HepG2 (cell line): ENCODE measurements around the gene VEPH1. TPM values are rescaled to one million over a fixed set of nuclear protein-coding genes. Genes with fewer than 3 reads are reported as not detected.

ENCODE experiments used
- ATAC-seq: fragments of 200-7000 bp; cut with Tn5 transposase; 3 replicates; pipeline ENCODE4 v1.9.1; 2020; ENCODE audit warnings: mild to moderate bottlenecking, moderate library complexity
- BruUV-seq: library from RNA; stranded (reverse); fragments of 400-500 nt; replicated peaks from 2 replicates; lab custom pipeline; 2021; lab: Mats Ljungman, UMichigan
- CTCF ChIA-PET: fragments of 300-600 bp; formaldehyde crosslinking; extraction: SDS; loops from one replicate; lab custom pipeline; 2021; ENCODE audit warnings: low total read pairs, inconsistent platforms, low intra/inter-chr PET ratio; lab: Yijun Ruan, JAX
- POLR2A ChIA-PET: fragments of 350-600 bp; sonication (Branson Sonifier 250); formaldehyde crosslinking; loops from one replicate; lab custom pipeline; 2020; ENCODE audit warnings: antibody characterized with exemption, inconsistent platforms; lab: Yijun Ruan, JAX
- DNase-seq: peaks from one replicate; pipeline ENCODE4 v3.0.0-alpha.2; 2015; ENCODE audit warnings: low spot score
- FAIRE-seq: peaks from 3 replicates; lab custom pipeline; 2011; peaks lifted over from hg19 to GRCh38; lab: Jason Lieb, UNC
- H2AFZ ChIP-seq: one replicate; pipeline ENCODE4 v1.6.1; 2011; ENCODE audit warnings: low read length, inconsistent platforms
- H3K27ac ChIP-seq: fragments of 300-600 bp; 3 replicates; pipeline ENCODE4 v1.8.0; 2011; ENCODE audit warnings: mixed run types, mild to moderate bottlenecking, mixed read lengths, low read length, inconsistent platforms; ENCODE audit not compliant: insufficient read depth; ENCODE audit errors: extremely low read length
- H3K27me3 ChIP-seq, 2 experiments: fragments of 200-600 bp in 1 of 2; 2 replicates in 1 of 2; 3 replicates in 1 of 2; pipeline versions ENCODE4 v1.6.0 to v1.8.0; 2011; ENCODE audit warnings: low read length in 2 of 2, mild to moderate bottlenecking in 2 of 2, moderate library complexity in 2 of 2, inconsistent platforms in 1 of 2; ENCODE audit not compliant: insufficient read depth in 2 of 2, control insufficient read depth in 1 of 2
- H3K36me3 ChIP-seq, 2 experiments: fragments of 200-600 bp in 1 of 2; replicated peaks in 1 of 2; 2 replicates in 1 of 2; 3 replicates in 1 of 2; pipeline versions ENCODE4 v1.5.1 to v1.8.0; 2011; ENCODE audit warnings: low read length in 2 of 2, inconsistent platforms in 1 of 2; ENCODE audit not compliant: insufficient read depth in 2 of 2, control insufficient read depth in 1 of 2
- H3K4me1 ChIP-seq: 2 replicates; pipeline ENCODE4 v1.5.1; 2012; ENCODE audit warnings: low read length, inconsistent platforms; ENCODE audit not compliant: insufficient read depth
- H3K4me2 ChIP-seq: 2 replicates; pipeline ENCODE4 v1.6.0; 2011; ENCODE audit warnings: low read depth, low read length, inconsistent platforms
- H3K4me3 ChIP-seq, 3 experiments: fragments of 200-600 bp in 1 of 3; sonication (generic), shearing (Covaris generic) in 1 of 3; replicated peaks in 1 of 3; 2 replicates each; pipeline ENCODE4 v1.5.1; 2011 to 2016; ENCODE audit warnings: low read length in 3 of 3, inconsistent platforms in 2 of 3, low read depth in 2 of 3, mild to moderate bottlenecking in 2 of 3, control low read depth in 1 of 3, mixed read lengths in 1 of 3; ENCODE audit not compliant: insufficient read depth in 1 of 3
- H3K79me2 ChIP-seq: one replicate; pipeline ENCODE4 v1.6.1; 2011; ENCODE audit warnings: low read length, inconsistent platforms; ENCODE audit not compliant: insufficient read depth
- H3K9ac ChIP-seq: 2 replicates; pipeline ENCODE4 v1.6.0; 2011; ENCODE audit warnings: mild to moderate bottlenecking, low read depth, low read length, inconsistent platforms; ENCODE audit not compliant: insufficient read depth
- H3K9me3 ChIP-seq: 2 replicates; pipeline ENCODE4 v1.5.1; 2012; ENCODE audit warnings: mild to moderate bottlenecking, low read length
- H4K20me1 ChIP-seq: 2 replicates; pipeline ENCODE4 v1.6.0; 2011; ENCODE audit warnings: inconsistent platforms, mild to moderate bottlenecking, low read length, moderate library complexity; ENCODE audit not compliant: insufficient read depth
- GABPB1 ChIP-seq: IDR thresholded peaks from 2 replicates; pipeline ENCODE4 v1.6.1; 2016; ENCODE audit warnings: mild to moderate bottlenecking, missing genetic modification reagents, moderate library complexity, missing compliant biosample characterization
- HOXA9 ChIP-seq: sonication (generic); formaldehyde crosslinking; IDR thresholded peaks from 2 replicates; pipeline ENCODE4 v1.8.1; 2022; ENCODE audit warnings: missing genetic modification reagents, mild to moderate bottlenecking, moderate library complexity, borderline replicate concordance
- IKZF1 ChIP-seq: fragments of 450-650 bp; IDR thresholded peaks from 2 replicates; pipeline ENCODE4 v1.7.1; 2016
- NFKB2 ChIP-seq: sonication (generic); formaldehyde crosslinking; IDR thresholded peaks from 2 replicates; pipeline ENCODE4 v1.4.0; 2020; ENCODE audit warnings: missing genetic modification reagents, borderline replicate concordance
- PHF8 ChIP-seq: sonication (generic); formaldehyde crosslinking; IDR thresholded peaks from 2 replicates; pipeline ENCODE4 v1.5.0; 2020; ENCODE audit warnings: missing genetic modification reagents
- RAD51 ChIP-seq: fragments of 450-650 bp; IDR thresholded peaks from 2 replicates; pipeline ENCODE4 v1.6.1; 2016; ENCODE audit warnings: borderline replicate concordance
- SAFB2 ChIP-seq: sonication (generic); formaldehyde crosslinking; IDR thresholded peaks from 2 replicates; pipeline ENCODE4 v1.5.1; 2020; ENCODE audit warnings: missing genetic modification reagents, low read depth, mild to moderate bottlenecking, borderline replicate concordance
- SUZ12 ChIP-seq: fragments of 150-350 bp; IDR thresholded peaks from 2 replicates; pipeline ENCODE4 v1.6.1; 2014; ENCODE audit warnings: low read depth, low read length
- ZFP82 ChIP-seq: sonication (generic); formaldehyde crosslinking; IDR thresholded peaks from 2 replicates; pipeline ENCODE4 v1.5.1; 2020; ENCODE audit warnings: mild to moderate bottlenecking, missing genetic modification reagents, borderline replicate concordance
- ZNF124 ChIP-seq: sonication (generic); formaldehyde crosslinking; IDR thresholded peaks from 2 replicates; pipeline ENCODE4 v1.4.0; 2020; ENCODE audit warnings: missing genetic modification reagents
- ZNF143 ChIP-seq: sonication (generic); formaldehyde crosslinking; IDR thresholded peaks from 2 replicates; pipeline ENCODE4 v1.4.0; 2020; ENCODE audit warnings: missing genetic modification reagents
- ZNF230 ChIP-seq: sonication (generic); formaldehyde crosslinking; IDR thresholded peaks from 2 replicates; pipeline ENCODE4 v1.4.0; 2020; ENCODE audit warnings: mild to moderate bottlenecking, missing genetic modification reagents
- ZNF570 ChIP-seq: sonication (generic); formaldehyde crosslinking; IDR thresholded peaks from 2 replicates; pipeline ENCODE4 v1.4.0; 2020; ENCODE audit warnings: mild to moderate bottlenecking, missing genetic modification reagents, borderline replicate concordance
- ZNF724P ChIP-seq: sonication (generic); formaldehyde crosslinking; IDR thresholded peaks from 2 replicates; pipeline ENCODE4 v1.8.0; 2022; ENCODE audit warnings: missing genetic modification reagents, borderline replicate concordance
- WGBS: methylation state at CpG from one replicate; pipeline ENCODE4 v1.1.6; 2017; ENCODE audit warnings: low lambda C conversion rate; 5-methylcytosine and 5-hydroxymethylcytosine counted together
- in situ Hi-C: cut with HindIII; loops from 2 replicates; pipeline ENCODE4 v1.10.0; 2017; ENCODE audit warnings: low pct_unique_long_range_greater_than_20kb; ENCODE audit not compliant: extremely low pct_ligation_motif_present
- intact Hi-C: fragments of 100-400 bp; cut with micrococcal nuclease; formaldehyde crosslinking; loops from one replicate; pipeline ENCODE4 v1.10.0; 2022; ENCODE audit not compliant: unreplicated experiment
- polyA plus RNA-seq, 8 experiments: library from polyadenylated mRNA; depleted of rRNA in 3 of 8; stranded (reverse) in 7 of 8; unstranded in 1 of 8; fragments of >200 nt; fragmentation: Illumina TruSeq in 4 of 8; extraction: Trizol in 4 of 8; gene quantifications; 2 replicates each; pipeline versions ENCODE4 v1.2.1 to v1.2.3, GENCODE V29; 2011 to 2016; ENCODE audit warnings: low read depth in 4 of 8, missing spikeins in 1 of 8, mixed read lengths in 1 of 8; ENCODE audit not compliant: insufficient read depth in 1 of 8
- total RNA-seq, 5 experiments: library from RNA; depleted of rRNA; stranded (reverse); fragments of >200 nt; fragmentation: Illumina TruSeq; extraction: Trizol; gene quantifications; 2 replicates each; pipeline ENCODE4 v1.2.3, GENCODE V29; 2016; ENCODE audit warnings: low read depth in 1 of 5
- TF ChIP-seq, protein P1 (sequence below): IDR thresholded peaks from 2 replicates; pipeline ENCODE4 v1.6.1; 2016; ENCODE audit warnings: low read depth, borderline replicate concordance
- TF ChIP-seq, protein P2 (sequence below): sonication (generic); formaldehyde crosslinking; conservative IDR thresholded peaks from 2 replicates; pipeline ENCODE4 v1.8.0; 2022; ENCODE audit warnings: missing genetic modification reagents
- TF ChIP-seq, protein P3 (sequence below): sonication (generic); formaldehyde crosslinking; IDR thresholded peaks from 2 replicates; pipeline ENCODE4 v1.8.1; 2023; ENCODE audit warnings: mild to moderate bottlenecking, missing genetic modification reagents

VEPH1 gene
- total and polyA plus RNA-seq, 2 of the 13 experiments (the other 11 are each of a cell fraction or from before 2014, with no cell fraction given) = not detected

DNA sequence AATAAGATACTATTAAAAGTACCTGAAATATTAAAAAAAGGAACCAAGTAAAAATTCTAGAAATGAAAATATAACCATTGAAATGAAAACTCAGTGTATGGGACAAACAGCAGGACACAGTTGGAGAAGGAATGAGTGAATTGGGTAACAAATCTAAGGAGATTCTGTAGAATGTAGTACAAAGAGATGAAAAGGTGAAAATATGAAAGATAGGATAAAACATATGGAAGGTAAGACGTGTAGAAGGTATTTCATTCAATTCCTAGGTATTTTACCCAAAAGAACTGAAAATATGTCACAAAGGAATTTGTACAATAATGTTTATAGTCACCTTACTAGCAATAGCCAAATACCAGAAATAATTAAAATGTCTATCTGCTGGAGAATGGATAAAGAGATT, 260.4 kb downstream of the VEPH1 start:
- no peaks in the 10 kb centered on the region for H3K9me3 ChIP-seq
- H2AFZ ChIP-seq = no peak overlapping the region
- H3K9ac ChIP-seq = no peak overlapping the region
- in situ Hi-C loops (loop anchor here (5.0 kb wide), 1 partner anchor 81 kb away; the partner anchor contains the start of gene CCNL1), intact Hi-C loops (no loop called here)
- FAIRE-seq = no peak
- CTCF ChIA-PET = no interaction called here
- POLR2A ChIA-PET = no interaction called here
- H3K4me1 ChIP-seq = no peaks in the 10 kb centered on the region
- TF ChIP-seq, protein P1, sequence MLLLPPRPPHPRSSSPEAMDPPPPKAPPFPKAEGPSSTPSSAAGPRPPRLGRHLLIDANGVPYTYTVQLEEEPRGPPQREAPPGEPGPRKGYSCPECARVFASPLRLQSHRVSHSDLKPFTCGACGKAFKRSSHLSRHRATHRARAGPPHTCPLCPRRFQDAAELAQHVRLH (CRISPR knock-in tag) = no peak
- TF ChIP-seq, protein P2, sequence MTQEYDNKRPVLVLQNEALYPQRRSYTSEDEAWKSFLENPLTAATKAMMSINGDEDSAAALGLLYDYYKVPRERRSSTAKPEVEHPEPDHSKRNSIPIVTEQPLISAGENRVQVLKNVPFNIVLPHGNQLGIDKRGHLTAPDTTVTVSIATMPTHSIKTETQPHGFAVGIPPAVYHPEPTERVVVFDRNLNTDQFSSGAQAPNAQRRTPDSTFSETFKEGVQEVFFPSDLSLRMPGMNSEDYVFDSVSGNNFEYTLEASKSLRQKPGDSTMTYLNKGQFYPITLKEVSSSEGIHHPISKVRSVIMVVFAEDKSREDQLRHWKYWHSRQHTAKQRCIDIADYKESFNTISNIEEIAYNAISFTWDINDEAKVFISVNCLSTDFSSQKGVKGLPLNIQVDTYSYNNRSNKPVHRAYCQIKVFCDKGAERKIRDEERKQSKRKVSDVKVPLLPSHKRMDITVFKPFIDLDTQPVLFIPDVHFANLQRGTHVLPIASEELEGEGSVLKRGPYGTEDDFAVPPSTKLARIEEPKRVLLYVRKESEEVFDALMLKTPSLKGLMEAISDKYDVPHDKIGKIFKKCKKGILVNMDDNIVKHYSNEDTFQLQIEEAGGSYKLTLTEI (CRISPR knock-in tag) = no peak
- no peak for TF ChIP-seq ZNF724P (CRISPR knock-in tag)
- TF ChIP-seq GABPB1 (CRISPR knock-in tag) = no peak
- no peak for TF ChIP-seq NFKB2 (CRISPR knock-in tag)
- no peak overlapping the region for H3K27ac ChIP-seq
- DNase-seq = no peak
- BruUV-seq = no TSS peak
- H3K27me3 ChIP-seq = no peaks in the 10 kb centered on the region; a peak in 1 of 5 replicates
- no peaks in the 10 kb centered on the region for H3K36me3 ChIP-seq
- H3K4me2 ChIP-seq = no peak overlapping the region
- no peak for ATAC-seq
- no peaks in the 10 kb centered on the region for H4K20me1 ChIP-seq
- H3K4me3 ChIP-seq = no peak overlapping the region
- 15% methylated on average over 1 of the region's 1 CpG for WGBS
- no peaks in the 10 kb centered on the region for H3K79me2 ChIP-seq

DNA sequence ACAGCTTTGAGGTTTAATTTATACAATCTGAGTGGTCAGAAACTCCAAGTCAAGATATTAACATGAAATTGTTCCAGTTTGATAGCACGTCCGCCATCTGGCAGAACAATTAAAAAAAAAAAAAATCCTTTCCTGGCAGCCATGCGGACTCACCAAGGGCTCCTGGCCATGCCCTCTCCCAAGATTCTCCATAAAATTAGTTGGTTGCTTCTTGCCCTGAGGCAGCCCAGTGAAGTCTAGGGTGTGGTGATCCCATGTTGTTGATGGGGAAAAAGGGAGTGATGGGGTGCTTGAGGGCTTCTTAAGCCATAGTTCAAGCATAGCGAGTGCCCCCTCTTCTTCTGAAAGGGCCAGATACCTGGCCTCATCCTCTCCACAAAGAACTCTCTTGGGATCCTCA, 261.6 kb downstream of the VEPH1 start:
- Histone ChIP-seq H4K20me1 (no peaks in the 10 kb centered on the region), H3K79me2 (no peaks in the 10 kb centered on the region), H3K4me1 (no peaks in the 10 kb centered on the region), H3K4me3 (no peak overlapping the region), H3K9ac (no peak overlapping the region), H3K36me3 (no peaks in the 10 kb centered on the region), H3K9me3 (no peaks in the 10 kb centered on the region), H2AFZ (no peak overlapping the region), H3K27ac (no peak overlapping the region), H3K4me2 (no peak overlapping the region), H3K27me3 (no peaks in the 10 kb centered on the region; a peak in 1 of 5 replicates)
- BruUV-seq = no TSS peak
- no peak for DNase-seq
- ChIA-PET POLR2A (no interaction called here), CTCF (no interaction called here)
- WGBS = 29% methylated on average over 4 of the region's 4 CpGs
- no peak for ATAC-seq
- in situ Hi-C loops (loop anchor here (5.0 kb wide), 1 partner anchor 79 kb away; the partner anchor contains the start of gene CCNL1), intact Hi-C loops (no loop called here)
- FAIRE-seq = no peak
- TF ChIP-seq SUZ12 = no peak
- TF ChIP-seq RAD51 = no peak
- TF ChIP-seq ZNF143 (CRISPR knock-in tag) = no peak
- no peak for TF ChIP-seq IKZF1
- no peak for TF ChIP-seq SAFB2 (CRISPR knock-in tag)
- TF ChIP-seq PHF8 (CRISPR knock-in tag) = no peak
- TF ChIP-seq ZNF230 (CRISPR knock-in tag) = no peak
- no peak for TF ChIP-seq HOXA9
- TF ChIP-seq, protein P3, sequence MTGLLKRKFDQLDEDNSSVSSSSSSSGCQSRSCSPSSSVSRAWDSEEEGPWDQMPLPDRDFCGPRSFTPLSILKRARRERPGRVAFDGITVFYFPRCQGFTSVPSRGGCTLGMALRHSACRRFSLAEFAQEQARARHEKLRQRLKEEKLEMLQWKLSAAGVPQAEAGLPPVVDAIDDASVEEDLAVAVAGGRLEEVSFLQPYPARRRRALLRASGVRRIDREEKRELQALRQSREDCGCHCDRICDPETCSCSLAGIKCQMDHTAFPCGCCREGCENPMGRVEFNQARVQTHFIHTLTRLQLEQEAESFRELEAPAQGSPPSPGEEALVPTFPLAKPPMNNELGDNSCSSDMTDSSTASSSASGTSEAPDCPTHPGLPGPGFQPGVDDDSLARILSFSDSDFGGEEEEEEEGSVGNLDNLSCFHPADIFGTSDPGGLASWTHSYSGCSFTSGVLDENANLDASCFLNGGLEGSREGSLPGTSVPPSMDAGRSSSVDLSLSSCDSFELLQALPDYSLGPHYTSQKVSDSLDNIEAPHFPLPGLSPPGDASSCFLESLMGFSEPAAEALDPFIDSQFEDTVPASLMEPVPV (CRISPR knock-in tag) = no peak
- TF ChIP-seq ZFP82 (CRISPR knock-in tag) = no peak
- TF ChIP-seq ZNF570 (CRISPR knock-in tag) = no peak
- TF ChIP-seq ZNF124 (CRISPR knock-in tag) = no peak
